Panc1 (cell line): ENCODE measurements around the gene BBS9. TPM values are rescaled to one million over a fixed set of nuclear protein-coding genes. Genes with fewer than 3 reads are reported as not detected.

Experiments
- ATAC-seq: fragments of 200-7000 bp; cut with Tn5 transposase; 2 replicates; pipeline ENCODE4 v1.9.1; 2020; ENCODE audit warnings: mild to moderate bottlenecking, moderate library complexity
- BruUV-seq: library from RNA; stranded (reverse); fragments of 400-500 nt; replicated peaks from 2 replicates; lab custom pipeline; 2021; lab: Mats Ljungman, UMichigan
- CTCF ChIA-PET: fragments of 300-600 bp; sonication (Branson Sonifier 250); formaldehyde crosslinking; loops from one replicate; lab custom pipeline; 2022; ENCODE audit warnings: antibody characterized with exemption; lab: Charles Lee
- POLR2A ChIA-PET: fragments of 300-600 bp; sonication (Branson Sonifier 250); formaldehyde crosslinking; loops from one replicate; lab custom pipeline; 2022; ENCODE audit warnings: antibody characterized with exemption; lab: Charles Lee
- DNase-seq: peaks from one replicate; pipeline ENCODE4 v3.0.0-alpha.2; 2010; ENCODE audit warnings: low read depth, low spot score
- H3K27ac ChIP-seq: 2 replicates; pipeline ENCODE4 v1.5.1; 2011; ENCODE audit warnings: mild to moderate bottlenecking, low read length, inconsistent platforms
- H3K27me3 ChIP-seq: fragments of 200-500 bp; sonication (Bioruptor generic); 2 replicates; pipeline ENCODE4 v1.6.0; 2014; ENCODE audit warnings: low read length, inconsistent platforms; ENCODE audit not compliant: control insufficient read depth, insufficient read depth
- H3K36me3 ChIP-seq: fragments of 200-500 bp; sonication (Bioruptor generic); 2 replicates; pipeline ENCODE4 v1.5.1; 2014; ENCODE audit warnings: inconsistent platforms, mild to moderate bottlenecking, low read length, moderate library complexity; ENCODE audit not compliant: control insufficient read depth, insufficient read depth
- H3K4me1 ChIP-seq: 2 replicates; pipeline ENCODE4 v1.5.1; 2011; ENCODE audit warnings: inconsistent platforms, mild to moderate bottlenecking, low read length, moderate library complexity; ENCODE audit not compliant: control insufficient read depth, insufficient read depth
- H3K4me3 ChIP-seq, 2 experiments: 2 replicates each; pipeline ENCODE4 v1.5.1; 2011 to 2012; ENCODE audit warnings: low read depth in 2 of 2, low read length in 2 of 2, mild to moderate bottlenecking in 2 of 2, inconsistent platforms in 1 of 2, moderate library complexity in 1 of 2
- H3K9me3 ChIP-seq: fragments of 200-500 bp; sonication (Bioruptor generic); 2 replicates; pipeline ENCODE4 v1.5.1; 2014; ENCODE audit warnings: low read depth, mild to moderate bottlenecking, inconsistent platforms, low read length, moderate library complexity; ENCODE audit not compliant: control insufficient read depth, insufficient read depth
- POLR2AphosphoS5 ChIP-seq: IDR thresholded peaks from 2 replicates; pipeline ENCODE4 v1.6.1; 2012; ENCODE audit warnings: mild to moderate bottlenecking, low read depth, low read length, moderate library complexity
- SIN3A ChIP-seq: IDR thresholded peaks from 2 replicates; pipeline ENCODE4 v1.6.1; 2012; ENCODE audit warnings: low read depth, mild to moderate bottlenecking, low read length, moderate library complexity, borderline replicate concordance; ENCODE audit not compliant: insufficient read depth
- TCF7L2 ChIP-seq: IDR thresholded peaks from 2 replicates; pipeline ENCODE4 v1.6.1; 2011; ENCODE audit warnings: mild to moderate bottlenecking, low read depth, low read length, inconsistent platforms
- in situ Hi-C: cut with HindIII; loops from 2 replicates; pipeline ENCODE4 v1.10.0; 2016; ENCODE audit warnings: low sequenced_read_pairs, low pct_unique_long_range_greater_than_20kb
- intact Hi-C: fragments of 100-400 bp; cut with micrococcal nuclease; formaldehyde crosslinking; loops from one replicate; pipeline ENCODE4 v1.10.0; 2022; ENCODE audit not compliant: unreplicated experiment
- total RNA-seq: library from RNA; stranded (reverse); gene quantifications from one replicate; pipeline ENCODE4 v1.2.1, GENCODE V29; 2021; ENCODE audit not compliant: unreplicated experiment
- TF ChIP-seq, protein P1 (sequence below), 2 experiments: IDR thresholded peaks; 2 replicates each; pipeline ENCODE4 v1.6.1; 2011 to 2012; ENCODE audit warnings: low read depth in 2 of 2, control low read depth in 1 of 2, low read length in 1 of 2, mild to moderate bottlenecking in 1 of 2, moderate library complexity in 1 of 2; ENCODE audit not compliant: insufficient read depth in 1 of 2
- TF ChIP-seq, protein P2 (sequence below): fragments of 450-650 bp; IDR thresholded peaks from 2 replicates; pipeline ENCODE4 v1.5.1; 2017; ENCODE audit warnings: mild to moderate bottlenecking

Gene BBS9
- total RNA-seq, 1 experiment from 2014 or later = 6.9 TPM

DNA sequence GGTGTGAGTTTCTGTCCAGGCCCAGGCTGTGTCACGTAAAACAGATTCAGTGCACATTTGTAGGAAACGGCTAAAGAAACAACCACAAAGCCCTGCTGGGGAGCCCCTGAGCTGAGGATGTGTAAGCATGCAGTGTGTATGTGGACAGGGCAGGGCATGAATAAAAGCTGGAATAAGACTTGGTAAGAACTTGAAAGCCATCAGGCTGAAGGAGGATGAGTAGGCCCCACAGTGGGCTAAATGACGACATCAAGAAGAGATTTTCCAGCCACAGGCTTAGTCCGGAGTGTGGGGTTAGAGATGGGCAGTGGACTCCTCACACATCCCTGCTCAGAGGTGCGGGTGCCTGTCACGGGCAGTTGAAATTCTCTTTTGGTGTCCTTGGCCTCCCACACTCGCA, 505.2 kb downstream of the BBS9 start:
- in situ Hi-C loops = no loop called here
- H3K27me3 ChIP-seq = no peaks in the 10 kb centered on the region
- no peaks in the 10 kb centered on the region for H3K36me3 ChIP-seq
- CTCF ChIA-PET = no interaction called here
- no peaks in the 10 kb centered on the region for H3K9me3 ChIP-seq
- no peaks in the 10 kb centered on the region for H3K4me1 ChIP-seq
- no TSS peak for BruUV-seq
- no peak overlapping the region for H3K27ac ChIP-seq
- H3K4me3 ChIP-seq = no peak overlapping the region
- ATAC-seq (no peak), DNase-seq (no peak)
- POLR2A ChIA-PET = no interaction called here
- no peak for TF ChIP-seq SIN3A
- TF ChIP-seq TCF7L2 = no peak
- TF ChIP-seq POLR2AphosphoS5 = no peak
- intact Hi-C loops = no loop called here

DNA sequence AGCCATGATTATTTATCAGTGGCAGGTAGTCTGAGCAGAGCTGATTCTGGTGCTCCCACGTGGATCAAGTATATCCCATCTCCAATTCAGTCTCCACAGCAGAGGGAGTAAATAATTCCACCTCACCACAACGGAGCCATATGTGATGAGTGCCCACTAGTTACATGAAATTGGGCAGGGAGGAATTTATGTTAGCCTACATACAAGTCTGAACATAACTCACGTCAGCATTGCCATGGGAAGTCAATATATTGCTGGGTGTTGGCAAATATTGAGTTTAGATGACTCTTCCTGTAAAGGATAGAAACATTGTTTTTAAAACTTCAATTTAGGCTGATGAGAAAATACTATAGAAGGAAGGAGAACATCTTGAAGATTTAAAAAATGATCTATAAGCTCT, 507.0 kb downstream of the BBS9 start:
- no peaks in the 10 kb centered on the region for H3K36me3 ChIP-seq
- H3K27me3 ChIP-seq = no peaks in the 10 kb centered on the region; the same call in 1 of the 2 replicates
- no TSS peak for BruUV-seq
- DNase-seq (no peak), ATAC-seq (no peak)
- H3K27ac ChIP-seq = no peak overlapping the region
- no peak overlapping the region for H3K4me3 ChIP-seq
- intact Hi-C loops = no loop called here
- TF ChIP-seq POLR2AphosphoS5 = no peak
- TF ChIP-seq, protein P1, sequence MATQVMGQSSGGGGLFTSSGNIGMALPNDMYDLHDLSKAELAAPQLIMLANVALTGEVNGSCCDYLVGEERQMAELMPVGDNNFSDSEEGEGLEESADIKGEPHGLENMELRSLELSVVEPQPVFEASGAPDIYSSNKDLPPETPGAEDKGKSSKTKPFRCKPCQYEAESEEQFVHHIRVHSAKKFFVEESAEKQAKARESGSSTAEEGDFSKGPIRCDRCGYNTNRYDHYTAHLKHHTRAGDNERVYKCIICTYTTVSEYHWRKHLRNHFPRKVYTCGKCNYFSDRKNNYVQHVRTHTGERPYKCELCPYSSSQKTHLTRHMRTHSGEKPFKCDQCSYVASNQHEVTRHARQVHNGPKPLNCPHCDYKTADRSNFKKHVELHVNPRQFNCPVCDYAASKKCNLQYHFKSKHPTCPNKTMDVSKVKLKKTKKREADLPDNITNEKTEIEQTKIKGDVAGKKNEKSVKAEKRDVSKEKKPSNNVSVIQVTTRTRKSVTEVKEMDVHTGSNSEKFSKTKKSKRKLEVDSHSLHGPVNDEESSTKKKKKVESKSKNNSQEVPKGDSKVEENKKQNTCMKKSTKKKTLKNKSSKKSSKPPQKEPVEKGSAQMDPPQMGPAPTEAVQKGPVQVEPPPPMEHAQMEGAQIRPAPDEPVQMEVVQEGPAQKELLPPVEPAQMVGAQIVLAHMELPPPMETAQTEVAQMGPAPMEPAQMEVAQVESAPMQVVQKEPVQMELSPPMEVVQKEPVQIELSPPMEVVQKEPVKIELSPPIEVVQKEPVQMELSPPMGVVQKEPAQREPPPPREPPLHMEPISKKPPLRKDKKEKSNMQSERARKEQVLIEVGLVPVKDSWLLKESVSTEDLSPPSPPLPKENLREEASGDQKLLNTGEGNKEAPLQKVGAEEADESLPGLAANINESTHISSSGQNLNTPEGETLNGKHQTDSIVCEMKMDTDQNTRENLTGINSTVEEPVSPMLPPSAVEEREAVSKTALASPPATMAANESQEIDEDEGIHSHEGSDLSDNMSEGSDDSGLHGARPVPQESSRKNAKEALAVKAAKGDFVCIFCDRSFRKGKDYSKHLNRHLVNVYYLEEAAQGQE (IDR thresholded peaks at IDR 0.05; ENCODE audit: insufficient read depth in 1 of 2, low read depth in 2 of 2, low read length in 1 of 2) = no peak
- TF ChIP-seq TCF7L2 = no peak
- TF ChIP-seq SIN3A = no peak
- TF ChIP-seq, protein P2, sequence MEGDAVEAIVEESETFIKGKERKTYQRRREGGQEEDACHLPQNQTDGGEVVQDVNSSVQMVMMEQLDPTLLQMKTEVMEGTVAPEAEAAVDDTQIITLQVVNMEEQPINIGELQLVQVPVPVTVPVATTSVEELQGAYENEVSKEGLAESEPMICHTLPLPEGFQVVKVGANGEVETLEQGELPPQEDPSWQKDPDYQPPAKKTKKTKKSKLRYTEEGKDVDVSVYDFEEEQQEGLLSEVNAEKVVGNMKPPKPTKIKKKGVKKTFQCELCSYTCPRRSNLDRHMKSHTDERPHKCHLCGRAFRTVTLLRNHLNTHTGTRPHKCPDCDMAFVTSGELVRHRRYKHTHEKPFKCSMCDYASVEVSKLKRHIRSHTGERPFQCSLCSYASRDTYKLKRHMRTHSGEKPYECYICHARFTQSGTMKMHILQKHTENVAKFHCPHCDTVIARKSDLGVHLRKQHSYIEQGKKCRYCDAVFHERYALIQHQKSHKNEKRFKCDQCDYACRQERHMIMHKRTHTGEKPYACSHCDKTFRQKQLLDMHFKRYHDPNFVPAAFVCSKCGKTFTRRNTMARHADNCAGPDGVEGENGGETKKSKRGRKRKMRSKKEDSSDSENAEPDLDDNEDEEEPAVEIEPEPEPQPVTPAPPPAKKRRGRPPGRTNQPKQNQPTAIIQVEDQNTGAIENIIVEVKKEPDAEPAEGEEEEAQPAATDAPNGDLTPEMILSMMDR = no peak
- in situ Hi-C loops = no loop called here
- POLR2A ChIA-PET = no interaction called here
- H3K9me3 ChIP-seq = no peaks in the 10 kb centered on the region
- no peaks in the 10 kb centered on the region for H3K4me1 ChIP-seq
- CTCF ChIA-PET = no interaction called here

DNA sequence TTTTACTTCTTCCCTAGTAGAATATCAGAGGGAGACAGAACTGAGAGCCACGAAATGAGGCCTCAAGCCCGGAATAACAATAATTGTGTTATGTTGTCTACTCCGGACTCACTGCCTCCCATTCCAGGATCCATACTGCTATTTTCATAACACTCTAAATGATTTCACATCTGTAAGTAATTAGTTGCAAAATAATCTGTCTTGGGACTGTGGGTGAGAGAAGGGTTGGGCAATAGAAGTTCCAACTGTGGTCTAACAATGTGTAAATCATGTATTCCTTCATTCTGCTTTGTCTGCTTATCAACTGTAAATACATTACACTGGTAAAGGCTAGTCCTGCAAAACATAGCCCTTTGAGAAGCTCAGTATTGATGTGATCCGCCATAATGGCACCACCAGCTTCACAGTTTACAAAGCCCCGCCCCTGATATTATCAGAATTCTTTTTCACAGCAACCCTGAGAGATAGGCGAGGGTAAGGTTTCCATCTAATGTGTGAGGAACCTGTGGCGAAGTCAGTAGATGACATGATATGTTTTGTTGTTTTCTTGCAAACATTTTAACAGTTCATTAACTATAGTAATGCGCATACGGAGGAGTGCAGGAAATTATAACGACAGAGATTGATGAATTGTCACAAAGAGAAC, 510.3 kb downstream of the BBS9 start:
- ChIA-PET POLR2A (no interaction called here), CTCF (no interaction called here)
- BruUV-seq = no TSS peak
- Histone ChIP-seq H3K4me3 (no peak overlapping the region), H3K27ac (no peak overlapping the region), H3K27me3 (peaks cover 2% of the 10 kb centered on the region; the same call in 1 of the 2 replicates), H3K9me3 (no peaks in the 10 kb centered on the region), H3K36me3 (no peaks in the 10 kb centered on the region), H3K4me1 (no peaks in the 10 kb centered on the region)
- DNase-seq (no peak), ATAC-seq (no peak)
- TF ChIP-seq, protein P1 (IDR thresholded peaks at IDR 0.05; ENCODE audit: insufficient read depth in 1 of 2, low read depth in 2 of 2, low read length in 1 of 2) = no peak
- TF ChIP-seq, protein P2 = no peak
- TF ChIP-seq TCF7L2 (no peak), SIN3A (no peak), POLR2AphosphoS5 (no peak)
- in situ Hi-C loops = no loop called here
- intact Hi-C loops = no loop called here
